HG03558 (cell line): ENCODE measurements around the gene CHIC1.
"Not testable (repeated sequence)": the region's sequence is repeated elsewhere in the genome, so short reads cannot be mapped to it uniquely, and the experiment has no call there.

ENCODE experiments used
- ATAC-seq: cut with Tn5 transposase; IDR thresholded peaks from one replicate; pipeline ENCODE4 v1.9.1; 2021; ENCODE audit warnings: moderate number of reproducible peaks; ENCODE audit not compliant: unreplicated experiment; ENCODE audit errors: extremely low read depth

Gene CHIC1

GRCh38 chrX:73707014-73707413 lies 144.0 kb downstream of the CHIC1 start:
- not testable (repeated sequence) for ATAC-seq

- no peak for ATAC-seq
Observed at GRCh38 chrX:73728602-73729001, 165.6 kb downstream of the CHIC1 start.
